Glomerular visceral epithelial cell (primary cell): ENCODE results near the gene SP2.

Experiments
- DNase-seq: peaks from one replicate; pipeline ENCODE4 v3.0.0-alpha.2; 2016; ENCODE audit errors: extremely low spot score

SP2 gene

DNA sequence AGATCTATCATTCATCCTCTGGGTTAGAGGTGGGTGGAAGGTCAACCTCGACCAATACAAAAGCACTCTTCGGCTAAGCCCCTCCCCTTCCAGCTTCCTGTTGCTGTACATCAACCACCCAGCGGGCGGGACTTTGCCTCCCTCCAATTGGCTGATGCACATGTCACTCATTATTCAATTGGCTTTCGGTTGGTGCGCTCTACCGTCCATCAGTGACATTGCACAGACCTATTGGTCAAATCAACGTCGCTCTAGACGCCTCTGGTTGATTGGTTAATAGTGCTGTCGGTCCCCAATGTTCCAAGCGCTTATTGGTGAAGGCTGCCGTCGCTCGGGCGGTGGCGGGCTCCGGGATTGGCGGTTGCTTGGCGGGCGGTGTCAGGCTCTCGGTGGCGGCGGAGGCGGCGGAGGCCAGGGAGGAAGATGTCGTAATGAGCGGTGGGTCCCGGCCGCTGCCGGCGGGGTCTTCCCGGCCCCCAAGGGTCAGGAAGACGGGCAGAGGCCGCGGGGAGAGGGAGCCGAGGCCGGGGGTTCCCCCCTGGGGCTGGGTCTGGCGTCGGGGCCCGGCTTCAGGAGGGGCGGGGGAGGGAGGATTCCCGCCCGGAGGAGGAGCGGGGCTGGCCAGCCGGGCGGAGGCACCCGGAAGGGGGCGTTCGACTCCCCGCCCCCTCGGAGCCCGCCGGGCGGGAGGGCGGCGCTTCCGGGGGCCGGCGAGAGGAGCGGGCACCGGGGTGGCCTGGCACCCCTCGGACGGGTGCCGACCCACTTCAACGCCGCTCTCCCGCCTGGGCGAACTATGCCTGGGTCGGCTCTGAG, at the start of gene SP2:
Gene SP2, plus strand, starts transcription at position 381 of the 816 bp plus-strand sequence. Its CDS starts 51 bp downstream, at position 432.
- peak; percentile 100 for DNase-seq

- DNase-seq: no peak
Observed at GRCh38 chr17:47846716-47847340, 49.2 kb upstream of the SP2 start.

DNA sequence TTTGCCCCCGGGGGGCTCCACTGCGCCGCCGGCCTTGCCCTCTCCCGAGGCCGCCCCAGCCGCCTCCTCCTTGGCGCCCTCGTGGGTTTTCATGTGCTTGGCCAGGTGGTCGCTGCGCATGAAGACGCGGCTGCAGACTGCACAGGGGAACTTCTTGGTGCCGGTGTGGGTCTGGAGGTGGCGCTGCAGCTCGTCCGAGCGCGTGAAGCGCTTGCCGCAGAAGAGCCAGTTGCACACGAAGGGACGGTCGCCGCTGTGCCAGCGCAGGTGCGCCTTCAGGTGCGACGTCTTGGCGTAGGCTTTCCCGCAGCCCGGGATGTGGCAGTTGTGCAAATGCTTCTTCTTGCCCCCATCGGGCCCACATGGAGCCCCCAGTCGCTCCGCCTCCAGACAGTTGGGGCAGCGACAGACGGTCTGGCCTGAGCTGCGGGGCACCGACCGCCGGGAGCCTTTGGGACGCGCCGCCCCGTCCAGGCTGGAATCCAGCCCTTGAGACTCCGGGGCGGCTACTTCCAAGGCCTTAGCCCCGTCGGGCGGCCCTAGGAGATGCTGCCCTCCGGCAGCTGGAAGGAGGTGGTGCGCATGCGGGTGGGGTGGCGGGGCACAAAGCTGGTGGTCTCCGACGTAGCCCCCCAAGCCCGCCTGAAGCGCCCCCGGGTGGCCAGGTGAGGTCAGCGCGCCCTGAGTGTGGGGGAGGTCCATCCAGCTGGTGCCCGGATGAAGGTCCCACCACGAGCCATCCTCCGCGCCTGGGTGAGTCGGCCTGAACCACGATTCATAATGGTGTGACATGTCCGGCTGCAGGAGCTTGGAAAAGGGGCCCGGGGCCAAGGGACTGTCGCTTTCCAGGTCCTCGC, 48.5 kb upstream of the SP2 start:
- DNase-seq: no peak

DNA sequence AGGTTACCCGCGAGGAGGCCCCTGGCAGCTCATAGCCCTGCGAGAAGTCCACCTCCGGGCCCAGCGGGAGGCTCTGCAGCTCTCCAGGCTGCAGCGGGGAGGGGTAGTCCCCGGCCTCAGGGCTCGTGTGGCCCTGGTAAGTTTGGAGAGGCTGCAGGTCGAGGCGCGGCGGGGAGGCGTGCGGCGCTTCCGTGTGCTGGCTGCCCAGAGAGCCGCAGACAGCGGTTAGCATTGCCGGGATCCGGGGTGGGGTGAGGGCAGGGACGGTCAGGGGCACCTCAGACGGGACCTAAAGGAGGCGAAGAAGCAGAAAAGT, 47.9 kb upstream of the SP2 start:
- no peak for DNase-seq

DNA sequence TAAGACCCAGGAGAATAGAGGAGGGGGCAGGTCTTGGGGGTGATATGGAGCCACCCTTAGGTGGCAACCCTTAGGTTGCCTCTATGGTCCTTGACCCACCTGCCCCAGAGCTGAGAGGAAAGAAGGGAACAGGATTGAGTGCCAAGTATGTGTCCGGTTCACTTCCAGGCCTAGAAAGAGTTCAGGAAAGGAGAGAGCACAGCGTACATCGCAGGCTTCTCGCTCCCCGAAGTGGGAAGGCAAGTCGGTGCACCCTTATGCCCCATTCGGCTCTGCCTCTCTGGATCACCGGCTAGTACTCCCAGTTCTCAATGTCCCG, 45.7 kb upstream of the SP2 start:
- no peak for DNase-seq

DNA sequence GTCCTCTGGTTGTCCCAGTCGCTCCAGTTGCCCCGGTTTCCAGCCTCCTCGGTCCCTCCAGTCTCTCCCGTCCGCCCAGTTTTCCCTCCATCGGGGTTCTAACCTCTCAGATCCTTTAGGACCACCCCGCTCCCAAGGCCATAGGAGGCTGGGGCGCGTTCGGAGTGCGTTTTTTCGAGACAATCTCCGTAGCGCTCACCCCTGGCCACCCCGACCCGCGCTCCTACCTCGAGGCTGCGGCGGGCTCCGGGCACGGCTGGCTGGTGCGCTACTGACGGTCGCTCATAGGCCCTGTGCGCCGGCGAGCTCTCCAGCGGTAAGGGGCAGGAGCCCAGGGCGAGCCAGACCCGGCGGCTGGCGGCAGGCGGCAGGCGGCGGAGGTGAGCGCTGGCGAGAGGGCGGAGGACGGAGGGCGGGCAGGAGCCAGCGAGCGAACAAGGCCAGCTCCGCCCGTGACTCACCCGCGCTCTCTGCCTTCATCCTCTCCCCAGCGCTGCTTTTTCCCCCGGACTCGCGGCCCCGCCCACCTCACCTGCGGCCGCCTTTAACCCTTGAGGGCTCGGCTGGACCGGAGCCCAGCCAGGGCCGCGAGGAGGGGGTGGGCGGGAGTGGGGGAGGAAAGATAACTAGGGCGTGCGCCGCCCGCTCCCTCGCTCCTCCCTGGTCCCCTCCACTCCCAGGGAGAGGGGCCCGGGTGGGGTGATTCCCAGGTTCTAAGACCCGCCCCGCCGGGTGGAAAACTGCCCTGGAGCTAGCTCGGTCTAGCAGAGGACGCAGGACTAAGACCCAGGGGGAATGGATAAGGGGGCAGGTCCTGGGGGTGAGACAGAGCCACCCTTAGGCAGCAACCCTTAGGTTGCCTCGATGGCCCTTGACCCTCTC, 45.1 kb upstream of the SP2 start, which contains the start of gene SP6:
Gene SP6, minus strand, starts transcription at position 472 of the 882 bp plus-strand sequence. CDS start 2,734 bp downstream, outside the sequence.
- peak; percentile 88 for DNase-seq

DNA sequence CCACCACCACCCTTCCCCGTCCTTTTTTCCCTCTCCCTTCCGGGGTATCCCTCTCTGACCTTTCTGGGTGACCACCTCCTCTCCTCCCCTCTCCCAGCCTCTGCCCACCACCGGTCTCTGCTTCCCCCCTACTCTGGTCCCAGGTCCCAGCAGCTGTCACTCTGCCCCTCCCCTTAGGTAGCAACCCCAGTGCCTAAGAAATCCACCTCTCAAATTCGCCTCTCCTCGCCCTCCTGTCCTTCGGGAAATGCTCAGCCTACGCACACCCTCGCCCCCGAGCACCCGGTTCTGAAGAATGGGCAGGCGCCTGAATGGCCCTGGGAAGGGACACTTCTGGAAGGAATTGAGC, 44.3 kb upstream of the SP2 start:
- DNase-seq: no peak

- DNase-seq: no peak
Observed at GRCh38 chr17:47852113-47852949, 43.7 kb upstream of the SP2 start.

GRCh38 chr17:47853616-47854015, 42.4 kb upstream of the SP2 start:
- DNase-seq: no peak

DNA sequence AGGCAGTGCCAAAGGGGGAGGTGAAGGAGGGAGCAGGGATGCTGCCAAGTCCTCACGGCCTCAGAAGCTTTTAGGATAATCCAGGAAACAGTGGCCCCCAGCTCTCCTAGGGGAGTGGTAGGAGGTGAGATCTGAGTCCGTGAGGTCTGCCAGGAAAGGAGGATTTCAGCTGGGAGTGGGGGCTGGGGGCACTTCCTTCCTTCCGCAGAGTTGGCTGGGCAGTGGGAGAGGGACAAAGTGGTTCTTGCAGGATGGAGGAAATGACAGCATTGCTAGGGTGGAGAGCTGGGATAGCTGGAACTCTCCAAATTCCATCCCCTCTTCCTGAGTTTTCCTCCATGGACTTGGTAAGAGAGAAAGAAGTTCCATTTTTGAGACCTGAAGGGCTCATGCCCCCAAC, 40.3 kb upstream of the SP2 start:
- DNase-seq: no peak

GRCh38 chr17:47856830-47857229, 39.2 kb upstream of the SP2 start:
- DNase-seq: no peak

DNA sequence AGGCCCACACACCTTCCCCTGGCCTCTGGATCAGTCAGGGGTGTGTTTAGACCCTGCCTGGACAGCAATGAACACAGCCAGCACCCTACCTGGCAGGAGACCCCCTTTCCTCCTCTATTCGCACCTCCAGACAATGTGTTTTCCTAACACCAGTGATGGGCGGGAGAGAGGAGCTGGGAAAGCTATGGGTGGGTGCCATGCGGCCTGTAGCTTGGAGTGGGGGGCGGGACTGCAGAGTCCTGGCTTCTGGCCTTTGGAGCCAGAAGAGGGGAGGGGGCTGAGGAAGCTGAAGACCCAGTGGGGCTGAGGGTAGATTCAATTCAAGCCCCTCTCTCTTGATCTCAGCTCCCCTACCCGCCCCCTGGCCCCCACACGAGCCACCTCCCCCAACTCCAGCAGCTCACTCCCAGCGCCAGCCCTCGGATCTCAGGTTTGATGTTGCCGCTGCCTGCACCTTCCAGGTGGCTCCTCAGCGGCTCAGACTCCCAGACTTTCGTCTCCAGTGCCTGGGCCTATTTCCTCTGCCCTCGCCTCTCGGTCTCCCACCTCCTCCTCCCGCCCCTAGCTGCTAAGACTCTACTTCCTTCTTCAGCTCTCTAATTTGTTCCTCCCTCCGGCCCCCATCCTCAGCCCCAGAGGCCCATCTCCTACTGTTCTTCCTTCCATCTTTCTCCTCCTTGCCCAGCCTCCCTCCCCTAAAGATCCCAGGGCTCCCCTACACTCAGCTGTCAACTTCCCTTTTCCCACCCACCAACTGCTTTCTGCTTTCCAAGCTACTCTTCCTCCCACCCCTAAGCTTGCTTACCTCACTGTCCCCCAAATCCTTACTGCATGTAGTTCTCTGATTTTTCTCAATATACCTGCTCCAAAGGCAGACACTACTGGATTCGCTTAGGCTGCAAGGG, 38.2 kb upstream of the SP2 start:
- DNase-seq: no peak

DNA sequence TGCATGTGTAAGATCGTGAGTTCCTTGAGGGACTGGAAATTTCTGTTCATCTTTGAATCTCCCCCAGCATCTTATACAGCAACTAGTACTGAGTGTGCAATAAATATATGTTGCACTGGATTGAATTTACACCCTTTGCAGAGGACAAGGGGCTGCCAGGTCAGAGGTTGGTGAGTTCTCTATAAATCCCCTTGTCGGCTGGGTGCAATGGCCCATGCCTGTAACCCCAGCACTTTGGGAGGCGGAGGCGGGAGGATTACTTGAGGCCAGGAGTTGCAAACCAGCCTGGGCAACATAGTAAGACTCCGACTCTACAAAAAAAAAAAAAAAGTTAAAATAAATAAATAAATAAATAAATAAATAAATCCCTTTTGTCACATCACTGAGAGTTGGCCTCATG, 35.6 kb upstream of the SP2 start:
- DNase-seq: no peak

GRCh38 chr17:47862621-47863440, 33.2 kb upstream of the SP2 start:
- peak; percentile 68 for DNase-seq

DNA sequence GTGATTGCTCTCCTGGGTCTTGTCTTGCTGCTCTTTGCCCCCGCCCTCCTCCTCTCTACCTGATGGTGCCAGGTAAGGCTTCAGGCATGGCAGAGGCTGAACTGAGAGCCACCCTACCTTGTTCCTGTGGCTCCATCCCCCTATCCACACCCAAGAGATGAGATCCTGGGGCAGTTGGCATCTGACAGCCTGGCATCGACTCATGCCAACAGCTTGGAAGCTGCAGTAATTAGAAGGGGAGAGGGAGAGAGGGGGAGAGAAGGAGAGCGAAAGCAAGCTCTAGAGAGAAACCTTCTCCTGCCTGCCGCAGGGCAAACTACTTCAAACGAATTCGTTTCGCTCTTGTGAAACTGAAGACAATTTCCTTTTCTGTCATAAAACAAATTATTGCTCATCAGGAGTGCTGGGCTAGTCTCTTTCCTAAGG, 31.2 kb upstream of the SP2 start:
- DNase-seq: no peak

- DNase-seq: no peak
Observed at GRCh38 chr17:47866941-47867340, 29.1 kb upstream of the SP2 start.

DNA sequence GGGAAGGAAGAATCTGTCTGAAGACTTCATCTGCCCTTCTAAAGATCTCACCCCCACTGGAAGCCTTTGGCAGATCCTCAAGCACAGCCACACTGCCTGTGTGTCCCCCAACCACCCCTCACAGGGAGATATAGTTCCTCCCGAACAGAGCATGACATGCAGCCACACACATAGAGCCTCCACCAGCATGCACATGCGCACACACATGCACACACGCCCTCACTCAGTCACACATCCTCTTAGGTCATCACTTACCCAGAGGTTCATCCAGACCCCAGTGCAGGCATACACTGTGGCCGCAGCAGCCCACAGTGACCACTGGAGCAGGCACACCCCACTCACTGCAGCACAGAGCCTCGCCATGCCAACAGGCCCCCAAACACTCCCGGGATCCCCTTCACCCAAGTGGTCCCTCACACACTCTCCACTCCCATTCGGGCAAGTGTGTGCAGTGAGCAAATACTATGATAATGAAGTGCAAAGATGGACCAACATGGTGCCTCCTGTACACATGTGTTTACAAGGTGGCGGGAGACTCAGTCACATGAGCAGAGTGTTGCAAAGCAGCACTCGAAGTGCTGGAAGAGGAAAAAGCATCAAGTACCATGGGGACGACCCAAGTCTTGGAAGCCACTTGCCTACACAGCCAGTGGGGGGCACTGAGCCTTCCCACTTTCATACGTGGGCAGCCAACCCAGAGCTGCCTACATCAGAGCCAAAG, 28.1 kb upstream of the SP2 start:
- DNase-seq: no peak

- DNase-seq: no peak
Observed at GRCh38 chr17:47869114-47869513, 26.9 kb upstream of the SP2 start.
